Neural progenitor cell (in vitro differentiated cells): ENCODE results near the gene BCL2L11. TPM values are rescaled to one million over a fixed set of nuclear protein-coding genes. Genes with fewer than 3 reads are reported as not detected.
A peak's percentile ranks its signal among the peaks of the same experiment; 100 is the strongest.

ENCODE experiments used
- DNase-seq: peaks from one replicate; pipeline ENCODE4 v3.0.0-alpha.2; 2016; ENCODE audit warnings: low spot score
- H2AFZ ChIP-seq: fragments of 200-600 bp; sonication (generic); replicated peaks from 2 replicates; pipeline ENCODE4 v1.6.1; 2016; ENCODE audit warnings: antibody characterized with exemption
- H3F3A ChIP-seq: fragments of 200-600 bp; sonication (generic); 2 replicates; pipeline ENCODE4 v1.6.1; 2016; ENCODE audit warnings: antibody characterized with exemption, low read depth
- H3K27ac ChIP-seq: fragments of 200-600 bp; sonication (generic); 2 replicates; pipeline ENCODE4 v1.5.1; 2016; ENCODE audit warnings: mild to moderate bottlenecking
- H3K27me3 ChIP-seq: fragments of 200-600 bp; sonication (generic); 2 replicates; pipeline ENCODE4 v1.6.1; 2016; ENCODE audit warnings: mild to moderate bottlenecking, moderate library complexity
- H3K36me3 ChIP-seq: fragments of 200-600 bp; sonication (generic); 2 replicates; pipeline ENCODE4 v1.5.1; 2016
- H3K4me1 ChIP-seq: fragments of 200-600 bp; sonication (generic); 2 replicates; pipeline ENCODE4 v1.6.1; 2016; ENCODE audit warnings: mixed run types
- H3K4me2 ChIP-seq: fragments of 200-600 bp; sonication (generic); 2 replicates; pipeline ENCODE4 v1.6.1; 2016
- H3K4me3 ChIP-seq: fragments of 200-600 bp; sonication (generic); 2 replicates; pipeline ENCODE4 v1.5.1; 2016
- H3K79me2 ChIP-seq: fragments of 200-600 bp; sonication (generic); 2 replicates; pipeline ENCODE4 v1.6.1; 2016; ENCODE audit warnings: low read depth
- H3K9ac ChIP-seq: fragments of 200-600 bp; sonication (generic); 2 replicates; pipeline ENCODE4 v1.6.1; 2016
- H3K9me3 ChIP-seq: fragments of 200-600 bp; sonication (generic); 2 replicates; pipeline ENCODE4 v1.5.1; 2016; ENCODE audit warnings: low read depth
- H4K20me1 ChIP-seq: fragments of 200-600 bp; sonication (generic); 2 replicates; pipeline ENCODE4 v1.6.1; 2016; ENCODE audit warnings: low read depth
- H3K27ac Mint-ChIP-seq: 3 replicates; pipeline ENCODE4 v1.8.0; 2021; ENCODE audit warnings: mixed read lengths
- H3K27me3 Mint-ChIP-seq: 2 replicates; pipeline ENCODE4 v1.8.0; 2022; ENCODE audit warnings: low read depth, mild to moderate bottlenecking, inconsistent platforms, moderate library complexity, mixed read lengths; ENCODE audit not compliant: insufficient read depth
- H3K36me3 Mint-ChIP-seq: 3 replicates; pipeline ENCODE4 v1.8.0; 2021; ENCODE audit warnings: mixed read lengths
- H3K4me1 Mint-ChIP-seq: 3 replicates; pipeline ENCODE4 v1.8.0; 2021; ENCODE audit warnings: mixed read lengths
- H3K4me3 Mint-ChIP-seq: 3 replicates; pipeline ENCODE4 v1.8.0; 2021; ENCODE audit warnings: mild to moderate bottlenecking, moderate library complexity, mixed read lengths
- H3K9me3 Mint-ChIP-seq: 3 replicates; pipeline ENCODE4 v1.8.0; 2020; ENCODE audit warnings: mixed read lengths
- CTCF ChIP-seq: fragments of 200-600 bp; sonication (generic); IDR thresholded peaks from 2 replicates; pipeline ENCODE4 v1.5.1; 2017; ENCODE audit warnings: antibody characterized with exemption, mild to moderate bottlenecking
- EZH2 ChIP-seq: fragments of 200-600 bp; sonication (generic); IDR thresholded peaks from 2 replicates; pipeline ENCODE4 v1.6.1; 2017; ENCODE audit warnings: antibody characterized with exemption, mild to moderate bottlenecking, moderate library complexity
- EZH2phosphoT487 ChIP-seq: fragments of 200-600 bp; sonication (generic); IDR thresholded peaks from 2 replicates; pipeline ENCODE4 v1.6.1; 2017; ENCODE audit warnings: antibody characterized with exemption
- total RNA-seq: library from RNA; depleted of rRNA; stranded (reverse); fragments of >200 nt; gene quantifications from 2 replicates; pipeline ENCODE4 v1.2.3, GENCODE V29; 2015; ENCODE audit warnings: low replicate concordance

Gene BCL2L11
- total RNA-seq, 1 donor from 2014 or later, result 46.9 TPM

GRCh38 chr2:111143107-111143842 lies 22.6 kb downstream of the BCL2L11 start:
- Mint-ChIP-seq H3K27me3 (peaks cover 2% of the 10 kb centered on the region), H3K36me3 (peaks cover 26% of the 10 kb centered on the region), H3K4me1 (peaks cover 20% of the 10 kb centered on the region), H3K27ac (no peak overlapping the region), H3K9me3 (no peaks in the 10 kb centered on the region), H3K4me3 (no peak overlapping the region)
- Histone ChIP-seq H3K4me1 (peaks cover 30% of the 10 kb centered on the region), H3K9ac (no peak overlapping the region), H2AFZ (no peak overlapping the region), H3F3A (no peaks in the 10 kb centered on the region), H3K27ac (no peak overlapping the region), H3K4me3 (no peak overlapping the region), H3K79me2 (peaks cover 91% of the 10 kb centered on the region), H3K36me3 (peaks cover 11% of the 10 kb centered on the region), H4K20me1 (peaks cover 96% of the 10 kb centered on the region), H3K4me2 (no peak overlapping the region), H3K27me3 (no peaks in the 10 kb centered on the region), H3K9me3 (no peaks in the 10 kb centered on the region)
- TF ChIP-seq CTCF, result no peak
- TF ChIP-seq EZH2, result no peak
- TF ChIP-seq EZH2phosphoT487, result no peak
- no peak for DNase-seq

GRCh38 chr2:111143843-111144198 lies 23.1 kb downstream of the BCL2L11 start:
- Mint-ChIP-seq H3K36me3 (peaks cover 22% of the 10 kb centered on the region), H3K9me3 (no peaks in the 10 kb centered on the region), H3K27me3 (peaks cover 2% of the 10 kb centered on the region), H3K27ac (no peak overlapping the region), H3K4me1 (peaks cover 18% of the 10 kb centered on the region), H3K4me3 (no peak overlapping the region)
- peaks cover 91% of the 10 kb centered on the region for H3K79me2 ChIP-seq
- H2AFZ ChIP-seq, result no peak overlapping the region
- DNase-seq, result no peak
- no peaks in the 10 kb centered on the region for H3K27me3 ChIP-seq
- TF ChIP-seq CTCF (no peak), EZH2phosphoT487 (no peak), EZH2 (no peak)
- H3K9ac ChIP-seq, result no peak overlapping the region
- no peak overlapping the region for H3K4me3 ChIP-seq
- H3K4me1 ChIP-seq, result peaks cover 30% of the 10 kb centered on the region
- H4K20me1 ChIP-seq, result peaks cover 96% of the 10 kb centered on the region
- H3K27ac ChIP-seq, result no peak overlapping the region
- H3K4me2 ChIP-seq, result no peak overlapping the region
- peaks cover 11% of the 10 kb centered on the region for H3K36me3 ChIP-seq
- H3K9me3 ChIP-seq, result no peaks in the 10 kb centered on the region
- no peaks in the 10 kb centered on the region for H3F3A ChIP-seq

- no peak for DNase-seq
- Mint-ChIP-seq H3K27ac (no peak overlapping the region), H3K27me3 (peaks cover 2% of the 10 kb centered on the region), H3K36me3 (peaks cover 11% of the 10 kb centered on the region), H3K4me1 (peaks cover 18% of the 10 kb centered on the region), H3K4me3 (no peak overlapping the region), H3K9me3 (no peaks in the 10 kb centered on the region)
- H4K20me1 ChIP-seq, result peaks cover 96% of the 10 kb centered on the region
- H3K4me2 ChIP-seq, result no peak overlapping the region
- peak overlapping the region; percentile 8 for H3K27ac ChIP-seq
- no peak overlapping the region for H2AFZ ChIP-seq
- no peaks in the 10 kb centered on the region for H3K27me3 ChIP-seq
- TF ChIP-seq EZH2 (no peak), EZH2phosphoT487 (no peak), CTCF (no peak)
- no peak overlapping the region for H3K9ac ChIP-seq
- no peaks in the 10 kb centered on the region for H3K9me3 ChIP-seq
- H3F3A ChIP-seq, result no peaks in the 10 kb centered on the region
- peaks cover 91% of the 10 kb centered on the region for H3K79me2 ChIP-seq
- H3K4me3 ChIP-seq, result no peak overlapping the region
- peaks cover 30% of the 10 kb centered on the region for H3K4me1 ChIP-seq
- peaks cover 8% of the 10 kb centered on the region for H3K36me3 ChIP-seq
Observed at GRCh38 chr2:111145103-111145760, 24.5 kb downstream of the BCL2L11 start.
